ENCODE measurements around the gene ZNF692. TPM values are rescaled to one million over a fixed set of nuclear protein-coding genes. Genes with fewer than 3 reads are reported as not detected.
"Not testable (repeated sequence)": the region's sequence is repeated elsewhere in the genome, so short reads cannot be mapped to it uniquely, and the experiment has no call there.

The ZNF692 gene
- total RNA-seq, 2 donors from 2014 or later, result 21.1 to 35.3 TPM

DNA sequence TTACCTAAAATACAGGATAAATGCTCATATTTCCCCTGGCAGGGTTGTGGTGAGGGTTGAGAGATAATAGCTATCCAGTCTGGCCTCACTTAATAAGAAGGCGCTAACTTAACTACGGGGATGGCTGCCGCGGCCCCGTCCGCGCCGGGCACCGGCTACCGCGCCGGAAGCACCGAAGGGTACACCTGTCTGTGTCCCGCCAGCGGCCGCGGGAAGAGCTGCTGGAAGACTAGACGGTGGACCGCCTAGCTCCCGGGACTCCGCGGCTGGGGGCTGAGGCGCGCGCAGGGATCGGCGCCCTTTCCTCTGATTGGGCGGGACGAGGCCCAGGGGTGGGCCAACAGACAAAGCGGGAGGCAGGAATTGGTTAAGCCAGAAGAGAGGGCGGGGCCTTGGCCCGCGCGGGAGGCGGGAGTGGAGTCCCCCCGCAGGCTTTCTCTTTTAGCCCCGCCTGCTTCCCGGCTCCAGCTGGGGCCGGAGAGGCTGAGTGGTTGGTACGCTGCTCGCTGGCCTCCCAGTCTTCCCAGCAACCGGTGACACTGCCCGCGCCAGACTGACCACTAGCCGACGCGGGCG is 21.0 kb downstream of the ZNF692 start, which contains the start of gene ZNF672:
TSS of gene ZNF672 (plus strand) at position 444 of the 576 bp plus-strand sequence. CDS start 9,051 bp downstream, outside the sequence.
- Histone ChIP-seq H3K4me3 (peak within 1 kb of the TSS; percentile 98), H3K27ac (peak within 1 kb of the TSS; percentile 100), H3K27me3 (replicated peaks; ENCODE audit: insufficient read depth) (no peaks in the 10 kb centered on the region), H3K9me3 (no peaks in the 10 kb centered on the region), H3K4me1 (ENCODE audit: control insufficient read depth in 1 of 2, low read depth in 2 of 2) (peaks cover 13 to 36% of the 10 kb centered on the region in 2 donors), H3K36me3 (no peaks in the 10 kb centered on the region)
- DNase-seq (ENCODE audit: low spot score) (peak; percentile 96), ATAC-seq (ENCODE audit: insufficient number of reproducible peaks, low FRiP score, low read depth) (peak; percentile 93)
- TF ChIP-seq, protein P1, sequence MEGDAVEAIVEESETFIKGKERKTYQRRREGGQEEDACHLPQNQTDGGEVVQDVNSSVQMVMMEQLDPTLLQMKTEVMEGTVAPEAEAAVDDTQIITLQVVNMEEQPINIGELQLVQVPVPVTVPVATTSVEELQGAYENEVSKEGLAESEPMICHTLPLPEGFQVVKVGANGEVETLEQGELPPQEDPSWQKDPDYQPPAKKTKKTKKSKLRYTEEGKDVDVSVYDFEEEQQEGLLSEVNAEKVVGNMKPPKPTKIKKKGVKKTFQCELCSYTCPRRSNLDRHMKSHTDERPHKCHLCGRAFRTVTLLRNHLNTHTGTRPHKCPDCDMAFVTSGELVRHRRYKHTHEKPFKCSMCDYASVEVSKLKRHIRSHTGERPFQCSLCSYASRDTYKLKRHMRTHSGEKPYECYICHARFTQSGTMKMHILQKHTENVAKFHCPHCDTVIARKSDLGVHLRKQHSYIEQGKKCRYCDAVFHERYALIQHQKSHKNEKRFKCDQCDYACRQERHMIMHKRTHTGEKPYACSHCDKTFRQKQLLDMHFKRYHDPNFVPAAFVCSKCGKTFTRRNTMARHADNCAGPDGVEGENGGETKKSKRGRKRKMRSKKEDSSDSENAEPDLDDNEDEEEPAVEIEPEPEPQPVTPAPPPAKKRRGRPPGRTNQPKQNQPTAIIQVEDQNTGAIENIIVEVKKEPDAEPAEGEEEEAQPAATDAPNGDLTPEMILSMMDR (IDR thresholded peaks at IDR 0.05), result no peak

DNA sequence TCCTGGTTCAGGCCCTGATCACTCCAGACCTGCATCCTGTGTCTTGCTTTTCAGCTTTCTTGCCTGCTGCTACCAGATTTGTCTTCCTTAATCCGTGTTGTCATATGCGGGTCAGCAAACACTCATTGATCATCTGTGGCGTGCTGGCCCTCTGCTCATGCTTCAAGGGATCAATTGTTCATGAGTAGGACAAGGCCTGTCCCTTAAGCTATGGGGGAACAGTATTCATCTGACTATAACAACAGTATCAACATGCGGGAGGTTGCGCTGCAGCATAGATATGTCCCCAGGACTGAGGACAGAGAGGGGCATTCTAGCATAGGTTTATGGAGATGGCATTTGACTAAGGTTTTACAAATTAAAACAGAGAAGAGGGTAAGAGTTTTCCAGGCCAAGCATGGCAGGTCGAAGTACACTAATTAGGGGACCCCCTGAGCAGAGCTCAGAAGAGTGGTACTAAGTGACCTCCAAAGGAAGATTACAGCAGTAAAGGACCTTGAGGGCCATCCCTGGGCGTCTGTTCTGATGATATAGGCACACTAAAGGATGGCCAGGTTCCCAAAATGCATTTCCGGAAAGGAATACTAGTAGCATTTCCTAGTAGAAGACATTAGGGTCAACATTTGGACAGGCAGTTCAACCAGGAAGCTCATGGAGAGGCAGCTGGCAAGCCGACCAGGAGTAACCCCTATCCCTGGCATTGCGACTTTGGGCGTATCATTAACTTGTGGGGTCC is 21.7 kb downstream of the ZNF692 start:
- Histone ChIP-seq H3K4me3 (peak overlapping the region; percentile 98), H3K4me1 (ENCODE audit: control insufficient read depth in 1 of 2, low read depth in 2 of 2) (peaks cover 12 to 29% of the 10 kb centered on the region in 2 donors), H3K27ac (peak overlapping the region; percentile 91 to 100), H3K27me3 (replicated peaks; ENCODE audit: insufficient read depth) (no peaks in the 10 kb centered on the region), H3K9me3 (no peaks in the 10 kb centered on the region), H3K36me3 (no peaks in the 10 kb centered on the region)
- no peak for DNase-seq (ENCODE audit: low spot score)
- TF ChIP-seq, protein P1 (IDR thresholded peaks at IDR 0.05), result no peak
- ATAC-seq (ENCODE audit: insufficient number of reproducible peaks, low FRiP score, low read depth), result no peak

GRCh38 chr1:248834343-248834940 is 24.4 kb downstream of the ZNF692 start:
- no peaks in the 10 kb centered on the region for H3K36me3 ChIP-seq
- ATAC-seq (ENCODE audit: insufficient number of reproducible peaks, low FRiP score, low read depth), result no peak
- TF ChIP-seq, protein P1 (IDR thresholded peaks at IDR 0.05), result no peak
- H3K27ac ChIP-seq, result no peak overlapping the region
- no peaks in the 10 kb centered on the region for H3K9me3 ChIP-seq
- H3K4me1 ChIP-seq (ENCODE audit: control insufficient read depth in 1 of 2, low read depth in 2 of 2), result peaks cover 4 to 11% of the 10 kb centered on the region in 2 donors
- H3K4me3 ChIP-seq, result no peak overlapping the region
- DNase-seq (ENCODE audit: low spot score), result no peak
- no peaks in the 10 kb centered on the region for H3K27me3 ChIP-seq (replicated peaks; ENCODE audit: insufficient read depth)

DNA sequence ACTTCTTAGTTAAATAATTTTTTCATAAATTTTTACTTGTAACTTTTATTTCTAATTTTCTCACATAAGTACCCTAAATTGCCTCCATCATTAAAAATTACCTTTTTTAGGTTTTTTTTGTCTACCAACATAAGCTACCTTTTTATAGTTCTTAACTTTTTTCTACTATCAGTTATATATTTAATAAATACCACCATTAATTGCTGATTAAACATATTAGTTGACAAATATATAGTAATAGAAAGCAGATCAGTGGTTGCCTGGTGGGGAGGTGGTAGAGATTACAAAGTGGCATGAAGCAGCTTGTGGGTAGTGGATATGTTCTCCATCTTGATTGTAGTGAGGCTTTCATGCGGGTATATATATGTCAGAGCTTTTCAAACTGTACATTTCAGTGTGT is 27.0 kb downstream of the ZNF692 start:
- no peak overlapping the region for H3K27ac ChIP-seq
- TF ChIP-seq, protein P1 (IDR thresholded peaks at IDR 0.05), result no peak

DNA sequence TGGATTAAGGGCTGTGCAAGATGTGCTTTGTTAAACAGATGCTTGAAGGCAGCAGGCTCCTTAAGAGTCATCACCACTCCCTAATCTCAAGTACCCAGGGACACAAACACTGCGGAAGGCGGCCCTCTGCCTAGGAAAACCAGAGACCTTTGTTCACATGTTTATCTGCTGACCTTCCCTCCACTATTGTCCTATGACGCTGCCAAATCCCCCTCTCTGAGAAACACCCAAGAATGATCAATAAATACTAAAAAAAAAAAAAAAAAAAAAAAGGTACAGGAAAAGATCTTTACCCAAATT is 28.2 kb downstream of the ZNF692 start:
- not testable (repeated sequence) for H3K27me3 ChIP-seq (replicated peaks; ENCODE audit: insufficient read depth); H3K27ac ChIP-seq; DNase-seq (ENCODE audit: low spot score); H3K4me3 ChIP-seq; H3K9me3 ChIP-seq; H3K4me1 ChIP-seq (ENCODE audit: control insufficient read depth in 1 of 2, low read depth in 2 of 2); ATAC-seq (ENCODE audit: insufficient number of reproducible peaks, low FRiP score, low read depth); H3K36me3 ChIP-seq

More for the DNA sequence above, 27.0 kb downstream of the ZNF692 start:
- peaks cover 4% of the 10 kb centered on the region in 2 donors for H3K4me1 ChIP-seq (ENCODE audit: control insufficient read depth in 1 of 2, low read depth in 2 of 2)
- H3K9me3 ChIP-seq, result no peaks in the 10 kb centered on the region
- no peaks in the 10 kb centered on the region for H3K27me3 ChIP-seq (replicated peaks; ENCODE audit: insufficient read depth)
- no peak overlapping the region for H3K4me3 ChIP-seq
- no peak for DNase-seq (ENCODE audit: low spot score)
- ATAC-seq (ENCODE audit: insufficient number of reproducible peaks, low FRiP score, low read depth), result no peak
- H3K36me3 ChIP-seq, result no peaks in the 10 kb centered on the region
